Neural crest cell (in vitro differentiated cells): ENCODE data around the gene ACOD1. TPM values are rescaled to one million over a fixed set of nuclear protein-coding genes. Genes with fewer than 3 reads are reported as not detected.

ENCODE experiments used
- DNase-seq: peaks from one replicate; pipeline ENCODE4 v3.0.0; 2021; ENCODE audit warnings: low read depth, mixed read lengths, low spot score
- H3K27ac Mint-ChIP-seq: one replicate; pipeline ENCODE4 v1.8.0; 2021; ENCODE audit warnings: mild to moderate bottlenecking, mixed read lengths; ENCODE audit not compliant: unreplicated experiment
- H3K27me3 Mint-ChIP-seq: 2 replicates; pipeline ENCODE4 v1.8.0; 2021; ENCODE audit warnings: low read depth, mild to moderate bottlenecking, mixed read lengths
- H3K36me3 Mint-ChIP-seq: 2 replicates; pipeline ENCODE4 v1.8.0; 2021; ENCODE audit warnings: low read depth, mild to moderate bottlenecking, mixed read lengths
- H3K4me1 Mint-ChIP-seq: 2 replicates; pipeline ENCODE4 v1.8.0; 2021; ENCODE audit warnings: mixed read lengths
- H3K4me3 Mint-ChIP-seq: one replicate; pipeline ENCODE4 v1.8.0; 2021; ENCODE audit warnings: mild to moderate bottlenecking, mixed read lengths
- H3K9me3 Mint-ChIP-seq: 2 replicates; pipeline ENCODE4 v1.8.0; 2021; ENCODE audit warnings: mixed read lengths
- total RNA-seq: library from RNA; stranded (reverse); gene quantifications from 2 replicates; pipeline ENCODE4 v1.2.1, GENCODE V29; 2021
- TF ChIP-seq, protein P1 (sequence below): fragments of 200-600 bp; sonication (generic); conservative IDR thresholded peaks from 2 replicates; pipeline ENCODE4 v1.5.0; 2021; ENCODE audit warnings: antibody characterized with exemption, mild to moderate bottlenecking

The ACOD1 gene
- total RNA-seq, 1 donor from 2014 or later = not detected

DNA sequence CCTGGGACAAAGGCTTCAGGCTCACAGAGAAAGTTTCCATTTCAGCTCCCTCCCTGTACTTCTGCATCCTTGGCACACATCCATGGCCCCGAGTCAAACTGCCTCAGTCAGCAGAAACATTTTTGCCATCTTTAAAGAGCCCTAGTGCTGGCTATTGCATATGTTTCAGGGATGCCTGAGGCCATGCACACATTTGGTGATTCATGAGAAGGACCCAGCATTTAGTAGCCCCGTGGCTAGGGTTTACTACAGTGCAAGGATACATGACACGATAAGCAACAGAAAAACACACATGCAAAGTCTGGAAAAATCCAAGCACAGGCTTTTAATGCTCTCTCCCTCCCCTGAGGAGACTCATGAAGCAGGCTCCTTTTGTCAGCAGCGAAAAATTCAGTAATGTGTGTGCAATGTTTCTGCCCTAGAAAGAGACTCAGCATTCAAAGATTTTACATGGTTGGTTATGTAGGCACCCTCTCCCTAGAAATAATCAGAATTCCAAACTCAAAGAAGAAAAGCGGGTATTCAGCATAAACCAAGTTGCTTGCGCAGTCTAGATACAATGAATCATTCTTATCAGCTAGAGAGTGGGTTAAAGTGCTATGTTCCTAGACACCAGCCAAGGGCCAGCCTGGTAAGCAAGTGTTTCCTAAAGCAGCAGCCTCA is 17.6 kb downstream of the ACOD1 start:
- H3K4me1 Mint-ChIP-seq = peaks cover 20% of the 10 kb centered on the region
- H3K27ac Mint-ChIP-seq = no peak overlapping the region
- no peak overlapping the region for H3K4me3 Mint-ChIP-seq
- H3K36me3 Mint-ChIP-seq = no peaks in the 10 kb centered on the region
- TF ChIP-seq, protein P1, sequence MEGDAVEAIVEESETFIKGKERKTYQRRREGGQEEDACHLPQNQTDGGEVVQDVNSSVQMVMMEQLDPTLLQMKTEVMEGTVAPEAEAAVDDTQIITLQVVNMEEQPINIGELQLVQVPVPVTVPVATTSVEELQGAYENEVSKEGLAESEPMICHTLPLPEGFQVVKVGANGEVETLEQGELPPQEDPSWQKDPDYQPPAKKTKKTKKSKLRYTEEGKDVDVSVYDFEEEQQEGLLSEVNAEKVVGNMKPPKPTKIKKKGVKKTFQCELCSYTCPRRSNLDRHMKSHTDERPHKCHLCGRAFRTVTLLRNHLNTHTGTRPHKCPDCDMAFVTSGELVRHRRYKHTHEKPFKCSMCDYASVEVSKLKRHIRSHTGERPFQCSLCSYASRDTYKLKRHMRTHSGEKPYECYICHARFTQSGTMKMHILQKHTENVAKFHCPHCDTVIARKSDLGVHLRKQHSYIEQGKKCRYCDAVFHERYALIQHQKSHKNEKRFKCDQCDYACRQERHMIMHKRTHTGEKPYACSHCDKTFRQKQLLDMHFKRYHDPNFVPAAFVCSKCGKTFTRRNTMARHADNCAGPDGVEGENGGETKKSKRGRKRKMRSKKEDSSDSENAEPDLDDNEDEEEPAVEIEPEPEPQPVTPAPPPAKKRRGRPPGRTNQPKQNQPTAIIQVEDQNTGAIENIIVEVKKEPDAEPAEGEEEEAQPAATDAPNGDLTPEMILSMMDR = no peak
- H3K27me3 Mint-ChIP-seq = no peaks in the 10 kb centered on the region
- H3K9me3 Mint-ChIP-seq = peaks cover 8% of the 10 kb centered on the region
- no peak for DNase-seq

DNA sequence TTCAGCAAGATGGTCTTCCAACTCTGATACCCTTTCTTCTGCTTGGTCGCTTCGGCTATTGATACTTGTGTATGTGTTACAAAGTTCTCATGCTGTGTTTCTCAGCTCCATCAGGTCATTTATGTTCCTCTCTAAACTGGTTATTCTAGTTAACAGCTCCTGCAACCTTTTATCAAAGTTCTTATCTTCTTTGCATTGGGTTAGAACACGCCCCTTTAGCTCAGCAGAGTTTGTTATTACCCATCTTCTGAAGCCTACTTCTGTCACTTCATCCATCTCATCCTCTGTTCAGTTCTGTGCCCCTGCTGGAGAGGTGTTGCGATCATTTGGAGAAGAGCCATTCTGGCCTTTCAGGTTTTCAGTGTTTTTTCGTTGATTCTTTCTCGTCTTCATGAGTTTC is 18.7 kb downstream of the ACOD1 start:
- Mint-ChIP-seq H3K4me3 (no peak overlapping the region), H3K4me1 (peaks cover 20% of the 10 kb centered on the region), H3K27ac (no peak overlapping the region), H3K9me3 (peaks cover 5% of the 10 kb centered on the region), H3K27me3 (no peaks in the 10 kb centered on the region), H3K36me3 (no peaks in the 10 kb centered on the region)
- TF ChIP-seq, protein P1 = no peak
- no peak for DNase-seq

DNA sequence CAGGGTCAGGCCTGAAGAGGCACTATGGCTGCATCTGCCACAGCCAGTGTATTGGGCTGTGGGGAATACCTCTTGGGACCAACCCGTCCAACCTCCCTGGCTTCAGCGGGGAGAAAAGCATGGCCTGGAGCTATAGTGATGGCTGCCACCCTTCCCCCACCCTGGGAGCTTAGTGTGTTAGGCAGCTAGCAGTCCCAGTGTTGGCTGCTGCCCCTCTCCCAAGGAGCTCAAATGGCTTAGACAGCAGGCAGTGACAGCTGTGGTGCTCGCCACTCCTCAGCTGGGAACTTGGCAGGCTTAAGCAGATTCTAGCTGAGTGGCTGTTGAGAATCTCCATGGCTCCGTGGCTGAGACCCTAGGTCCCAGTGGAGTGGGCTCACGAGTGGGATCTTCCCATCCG is 19.7 kb downstream of the ACOD1 start:
- Mint-ChIP-seq H3K27ac (no peak overlapping the region), H3K4me3 (no peak overlapping the region), H3K27me3 (no peaks in the 10 kb centered on the region), H3K4me1 (peaks cover 20% of the 10 kb centered on the region), H3K9me3 (peaks cover 3% of the 10 kb centered on the region), H3K36me3 (no peaks in the 10 kb centered on the region)
- TF ChIP-seq, protein P1 = no peak
- DNase-seq = no peak

DNA sequence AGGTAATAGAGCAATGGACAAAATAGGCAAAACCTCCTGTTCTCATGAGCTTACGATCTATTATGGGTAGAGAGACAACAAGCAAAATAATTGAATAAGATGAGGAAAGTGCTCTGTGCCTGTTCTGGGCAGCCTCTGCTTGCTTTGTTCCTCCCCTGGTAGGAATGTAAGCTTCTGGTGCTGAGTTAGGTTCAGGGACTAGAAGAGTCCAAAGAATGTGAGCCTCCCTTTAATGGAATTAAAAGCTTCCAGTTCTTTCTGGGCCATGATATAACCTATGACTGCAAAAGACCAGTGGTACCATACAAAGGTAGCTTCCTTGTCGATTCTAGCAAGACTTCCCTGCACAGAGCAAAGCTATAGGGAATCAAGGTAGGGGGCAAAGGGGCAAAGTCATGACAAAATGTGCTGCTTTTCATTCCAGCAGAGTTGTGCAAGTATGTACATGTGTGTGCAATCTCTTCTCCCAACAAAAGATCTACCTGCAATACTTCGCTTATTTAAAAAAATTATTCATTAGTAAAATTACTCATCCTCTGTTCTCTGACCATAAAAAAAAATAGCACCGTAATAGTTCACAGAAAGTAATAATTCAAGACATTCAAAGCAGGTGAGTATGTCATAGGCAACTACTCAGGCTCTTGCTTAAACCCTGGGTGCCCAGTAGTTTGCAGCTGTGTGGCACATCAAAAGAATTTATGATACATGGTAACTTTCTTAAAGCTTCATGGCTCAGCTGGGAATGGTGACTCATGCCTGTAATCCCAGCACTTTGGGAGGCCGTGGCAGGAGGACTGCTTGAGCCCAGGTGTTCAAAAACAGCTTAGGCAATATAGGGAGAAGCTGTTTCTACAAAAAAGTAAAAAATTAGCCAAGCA is 21.4 kb downstream of the ACOD1 start:
- peaks cover 3% of the 10 kb centered on the region for H3K9me3 Mint-ChIP-seq
- H3K4me3 Mint-ChIP-seq = no peak overlapping the region
- TF ChIP-seq, protein P1 = no peak
- H3K27me3 Mint-ChIP-seq = no peaks in the 10 kb centered on the region
- peaks cover 17% of the 10 kb centered on the region for H3K4me1 Mint-ChIP-seq
- H3K36me3 Mint-ChIP-seq = no peaks in the 10 kb centered on the region
- no peak for DNase-seq
- no peak overlapping the region for H3K27ac Mint-ChIP-seq

DNA sequence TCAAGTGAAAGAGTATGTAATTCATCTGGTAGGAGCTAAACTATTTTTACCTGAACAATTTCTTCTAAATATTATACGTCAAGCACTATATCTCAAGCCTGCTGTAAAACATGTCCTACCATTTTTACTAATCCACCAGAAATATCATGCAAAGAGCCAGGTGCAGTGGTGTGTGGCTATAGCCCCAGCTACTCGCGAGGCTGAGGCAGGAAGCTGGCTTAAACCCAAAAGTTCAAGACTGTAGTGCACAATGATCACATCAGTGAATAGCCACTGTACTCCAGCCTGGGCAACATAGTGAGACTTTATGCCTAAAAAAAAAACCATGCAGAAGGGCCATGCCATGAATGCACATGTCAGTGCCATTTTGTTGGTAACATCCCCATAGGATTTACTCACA is 22.9 kb downstream of the ACOD1 start:
- Mint-ChIP-seq H3K4me1 (peaks cover 8% of the 10 kb centered on the region), H3K36me3 (no peaks in the 10 kb centered on the region), H3K27ac (no peak overlapping the region), H3K27me3 (no peaks in the 10 kb centered on the region), H3K4me3 (no peak overlapping the region), H3K9me3 (peaks cover 3% of the 10 kb centered on the region)
- TF ChIP-seq, protein P1 = no peak
- no peak for DNase-seq
